Spleen (tissue), 11 donors: ENCODE results near the gene KLC1. TPM values are rescaled to one million over a fixed set of nuclear protein-coding genes. Genes with fewer than 3 reads are reported as not detected.

ENCODE experiments used
- DNase-seq: peaks from one replicate; pipeline ENCODE4 v3.0.0-alpha.2; 2020
- H3K27ac ChIP-seq, 8 donors: fragments of 200-600 bp; sonication (generic) in 7 of 8; 1 replicate in 4 of 8; 2 replicates in 4 of 8; pipeline versions ENCODE4 v1.5.0 to v1.8.0; 2016 to 2021; ENCODE audit warnings: inconsistent platforms in 4 of 8, mild to moderate bottlenecking in 4 of 8, moderate library complexity in 1 of 8
- H3K27me3 ChIP-seq, 7 donors: fragments of 200-600 bp; sonication (generic) in 6 of 7; replicated peaks in 1 of 7; 1 replicate in 4 of 7; 2 replicates in 3 of 7; pipeline versions ENCODE4 v1.5.0 to v1.8.0; 2016 to 2021; ENCODE audit warnings: inconsistent platforms in 3 of 7, mild to moderate bottlenecking in 1 of 7
- H3K36me3 ChIP-seq, 6 donors: fragments of 200-600 bp; sonication (generic) in 5 of 6; 1 replicate in 4 of 6; 2 replicates in 2 of 6; pipeline versions ENCODE4 v1.5.0 to v1.8.0; 2016 to 2021; ENCODE audit warnings: inconsistent platforms in 2 of 6
- H3K4me1 ChIP-seq, 6 donors: fragments of 200-600 bp; sonication (generic) in 5 of 6; 1 replicate in 3 of 6; 2 replicates in 3 of 6; pipeline versions ENCODE4 v1.5.0 to v1.8.0; 2016 to 2021; ENCODE audit warnings: inconsistent platforms in 3 of 6
- H3K4me3 ChIP-seq, 8 donors: fragments of 200-600 bp; sonication (generic) in 7 of 8; 1 replicate in 4 of 8; 2 replicates in 4 of 8; pipeline versions ENCODE4 v1.5.0 to v1.8.0; 2016 to 2021; ENCODE audit warnings: inconsistent platforms in 4 of 8, mild to moderate bottlenecking in 4 of 8, moderate library complexity in 2 of 8
- H3K9me3 ChIP-seq, 8 donors: fragments of 200-600 bp; sonication (generic) in 7 of 8; 1 replicate in 4 of 8; 2 replicates in 4 of 8; pipeline versions ENCODE4 v1.5.0 to v1.8.0; 2016 to 2021; ENCODE audit warnings: inconsistent platforms in 4 of 8
- CTCF ChIP-seq, 11 experiments: fragments of 200-600 bp in 7 of 11; fragments of 450-650 bp in 4 of 11; sonication (generic) in 4 of 11; IDR thresholded peaks in 8 of 11; conservative IDR thresholded peaks in 3 of 11; 1 replicate in 7 of 11; 2 replicates in 4 of 11; pipeline versions ENCODE4 v1.4.0 to v1.8.0; 2016 to 2021; ENCODE audit warnings: antibody characterized with exemption in 11 of 11, inconsistent platforms in 4 of 11, mild to moderate bottlenecking in 1 of 11
- POLR2A ChIP-seq, 3 donors: fragments of 450-650 bp; IDR thresholded peaks; one replicate each; pipeline ENCODE4 v1.5.1; 2017; ENCODE audit warnings: antibody characterized with exemption in 3 of 3, mild to moderate bottlenecking in 1 of 3
- POLR2AphosphoS5 ChIP-seq, 3 donors: sonication (generic); formaldehyde crosslinking; IDR thresholded peaks; one replicate each; pipeline ENCODE4 v1.5.1; 2017; ENCODE audit warnings: antibody characterized with exemption in 3 of 3
- WGBS, 5 donors: extraction: QIAGEN DNeasy Blood & Tissue Kit in 3 of 5; methylation state at CpG; one replicate each; pipeline versions ENCODE4 v1.1.5 to v1.1.7; 2013 to 2018; 5-methylcytosine and 5-hydroxymethylcytosine counted together
- intact Hi-C: fragments of 100-400 bp; cut with DNase I; formaldehyde crosslinking; loops from one replicate; pipeline ENCODE4 v1.15.0; 2023; ENCODE audit warnings: low total_unique reads
- polyA plus RNA-seq, 3 donors: library from polyadenylated mRNA; stranded (reverse); fragments of 200-250 nt; gene quantifications; one replicate each; pipeline ENCODE4 v1.2.1, GENCODE V29; 2013
- total RNA-seq, 7 donors: library from RNA; depleted of rRNA in 3 of 7; stranded (reverse); fragments of >200 nt in 3 of 7; fragmentation: NEBNext Ultra II Directional in 4 of 7; extraction: Animal tissue kit (Norgen Biotek cat#: 25700) in 4 of 7; gene quantifications; one replicate each; pipeline versions ENCODE4 v1.1.0 to v1.2.1, GENCODE V29; 2016 to 2021
- donor health status: healthy with polysubstance abuse.
- donor health status: DM: no; HTN: no; CAD: no; lungs with moderate emphysema.
- donor health status: DM: no; HTN: no; CAD: no.
- donor health status: Bipolar disorder and iron deficiency.
- donor health status: healthy.
- donor health status: DM: no; HTN: no; CAD: no.
- donor health status: DM: yes; HTN: yes; CAD: no.

The KLC1 gene
- total and polyA plus RNA-seq, 10 donors, result 54.1 to 333 (median 226) TPM

GRCh38 chr14:103625356-103626095 is 3.5 kb upstream of the KLC1 start:
- Histone ChIP-seq H3K27ac (peak overlapping the region; percentile 16 to 86 (median 70)), H3K4me1 (peaks cover 32 to 66% (median 56%) of the 10 kb centered on the region in 6 donors), H3K4me3 (peak overlapping the region in 4 of 8 donors; percentile 2 to 55 (median 10)), H3K9me3 (no peaks in the 10 kb centered on the region), H3K27me3 (no peaks in the 10 kb centered on the region), H3K36me3 (no peaks in the 10 kb centered on the region)
- DNase-seq, result peak; percentile 80
- TF ChIP-seq CTCF (IDR thresholded peaks at IDR 0.05 in 8 of 11, conservative IDR thresholded peaks at IDR 0.05 in 3 of 11), result no peak
- TF ChIP-seq POLR2AphosphoS5 (IDR thresholded peaks at IDR 0.05), result peak in 1 of 3 donors; percentile 34
- TF ChIP-seq POLR2A (IDR thresholded peaks at IDR 0.05), result no peak
- intact Hi-C loops, result loop anchor here (10.0 kb wide), 1 partner anchor 51 kb away; no protein-coding TSS in a partner anchor
- 17 to 22% (median 20%) methylated on average over 11 of the region's 11 CpGs for WGBS, 5 donors

- DNase-seq, result no peak
- Histone ChIP-seq H3K36me3 (peaks cover 0 to under 1% (median 0%) of the 10 kb centered on the region in 6 donors), H3K9me3 (no peaks in the 10 kb centered on the region), H3K27ac (peak overlapping the region in 5 of 8 donors; percentile 70 to 86 (median 76)), H3K4me1 (peaks cover 36 to 73% (median 64%) of the 10 kb centered on the region in 6 donors), H3K4me3 (no peak overlapping the region), H3K27me3 (no peaks in the 10 kb centered on the region)
- TF ChIP-seq POLR2A (IDR thresholded peaks at IDR 0.05) (no peak), POLR2AphosphoS5 (IDR thresholded peaks at IDR 0.05) (no peak), CTCF (IDR thresholded peaks at IDR 0.05 in 8 of 11, conservative IDR thresholded peaks at IDR 0.05 in 3 of 11) (no peak)
- WGBS, 5 donors, result 55 to 82% (median 68%) methylated on average over 5 of the region's 5 CpGs
- intact Hi-C loops, result loop anchor here (10.0 kb wide), 1 partner anchor 51 kb away; no protein-coding TSS in a partner anchor
These were observed 2.7 kb upstream of the KLC1 start for GRCh38 chr14:103626146-103626850.

- H3K9me3 ChIP-seq, result no peaks in the 10 kb centered on the region
- peaks cover 42 to 84% (median 74%) of the 10 kb centered on the region in 6 donors for H3K4me1 ChIP-seq
- H3K27ac ChIP-seq, result peak overlapping the region; percentile 94 to 99 (median 98)
- WGBS, 5 donors, result 91 to 95% (median 91%) methylated on average over 16 of the region's 16 CpGs
- H3K36me3 ChIP-seq, result peaks cover 0 to 11% (median 0%) of the 10 kb centered on the region in 6 donors
- H3K4me3 ChIP-seq, result no peak overlapping the region
- no peaks in the 10 kb centered on the region for H3K27me3 ChIP-seq
- no peak for DNase-seq
- intact Hi-C loops, result loop anchor here (10.0 kb wide), 1 partner anchor 53 kb away; no protein-coding TSS in a partner anchor
- no peak for TF ChIP-seq POLR2AphosphoS5 (IDR thresholded peaks at IDR 0.05)
- no peak for TF ChIP-seq POLR2A (IDR thresholded peaks at IDR 0.05)
- no peak for TF ChIP-seq CTCF (IDR thresholded peaks at IDR 0.05 in 8 of 11, conservative IDR thresholded peaks at IDR 0.05 in 3 of 11)
These were observed 1.7 kb upstream of the KLC1 start for GRCh38 chr14:103627073-103628025.
